Gastroesophageal sphincter (tissue), 4 donors: ENCODE results near the gene UBE2M. TPM values are rescaled to one million over a fixed set of nuclear protein-coding genes. Genes with fewer than 3 reads are reported as not detected.
A peak's percentile ranks its signal among the peaks of the same experiment; 100 is the strongest.

Experiments
- ATAC-seq: fragments of 150-250 bp; one replicate; pipeline ENCODE4 v1.9.1; 2016; ENCODE audit warnings: mild to moderate bottlenecking, moderate library complexity
- H3K27ac ChIP-seq, 4 donors: fragments of 200-600 bp; sonication (generic) in 3 of 4; 1 replicate in 3 of 4; 2 replicates in 1 of 4; pipeline ENCODE4 v1.5.1; 2016 to 2019
- H3K27me3 ChIP-seq: fragments of 200-600 bp; sonication (generic); one replicate; pipeline ENCODE4 v1.5.1; 2019
- H3K36me3 ChIP-seq, 2 donors: fragments of 200-600 bp; sonication (generic); one replicate each; pipeline ENCODE4 v1.5.1; 2019; ENCODE audit warnings: control low read depth in 1 of 2
- H3K4me1 ChIP-seq, 3 donors: fragments of 200-600 bp; sonication (generic); 1 replicate in 2 of 3; 2 replicates in 1 of 3; pipeline ENCODE4 v1.5.1; 2016 to 2019; ENCODE audit warnings: control low read depth in 2 of 3
- H3K4me3 ChIP-seq, 2 donors: fragments of 200-600 bp; sonication (generic); one replicate each; pipeline ENCODE4 v1.5.1; 2019; ENCODE audit warnings: mild to moderate bottlenecking in 1 of 2, moderate library complexity in 1 of 2
- H3K9me3 ChIP-seq, 3 donors: fragments of 200-600 bp; sonication (generic); one replicate each; pipeline ENCODE4 v1.5.1; 2017 to 2019; ENCODE audit warnings: control low read depth in 2 of 3
- EP300 ChIP-seq: sonication (generic); formaldehyde crosslinking; IDR thresholded peaks from one replicate; pipeline ENCODE4 v1.6.1; 2017; ENCODE audit warnings: antibody characterized with exemption, mild to moderate bottlenecking
- POLR2A ChIP-seq, 2 donors: fragments of 450-650 bp; IDR thresholded peaks; one replicate each; pipeline ENCODE4 v1.6.1; 2017; ENCODE audit warnings: antibody characterized with exemption in 2 of 2, mild to moderate bottlenecking in 2 of 2, moderate library complexity in 1 of 2
- POLR2AphosphoS5 ChIP-seq: sonication (generic); formaldehyde crosslinking; IDR thresholded peaks from one replicate; pipeline ENCODE4 v1.6.1; 2017; ENCODE audit warnings: antibody characterized with exemption
- WGBS, 2 donors: methylation state at CpG; one replicate each; pipeline ENCODE4 v1.1.5; 2018; ENCODE audit warnings: low coverage in 1 of 2; 5-methylcytosine and 5-hydroxymethylcytosine counted together
- total RNA-seq, 4 donors: library from RNA; depleted of rRNA; stranded (reverse); fragments of >200 nt; gene quantifications; one replicate each; pipeline ENCODE4 v1.1.0, GENCODE V29; 2016
- TF ChIP-seq, protein P1 (sequence below), 4 experiments: fragments of 200-600 bp in 2 of 4; fragments of 450-650 bp in 2 of 4; sonication (generic) in 1 of 4; IDR thresholded peaks; one replicate each; pipeline ENCODE4 v1.5.1; 2017 to 2019; ENCODE audit warnings: antibody characterized with exemption in 4 of 4, mild to moderate bottlenecking in 2 of 4, moderate library complexity in 2 of 4

Gene UBE2M
- total RNA-seq, 4 donors from 2014 or later: 28.1 to 43.6 (median 37.8) TPM

DNA sequence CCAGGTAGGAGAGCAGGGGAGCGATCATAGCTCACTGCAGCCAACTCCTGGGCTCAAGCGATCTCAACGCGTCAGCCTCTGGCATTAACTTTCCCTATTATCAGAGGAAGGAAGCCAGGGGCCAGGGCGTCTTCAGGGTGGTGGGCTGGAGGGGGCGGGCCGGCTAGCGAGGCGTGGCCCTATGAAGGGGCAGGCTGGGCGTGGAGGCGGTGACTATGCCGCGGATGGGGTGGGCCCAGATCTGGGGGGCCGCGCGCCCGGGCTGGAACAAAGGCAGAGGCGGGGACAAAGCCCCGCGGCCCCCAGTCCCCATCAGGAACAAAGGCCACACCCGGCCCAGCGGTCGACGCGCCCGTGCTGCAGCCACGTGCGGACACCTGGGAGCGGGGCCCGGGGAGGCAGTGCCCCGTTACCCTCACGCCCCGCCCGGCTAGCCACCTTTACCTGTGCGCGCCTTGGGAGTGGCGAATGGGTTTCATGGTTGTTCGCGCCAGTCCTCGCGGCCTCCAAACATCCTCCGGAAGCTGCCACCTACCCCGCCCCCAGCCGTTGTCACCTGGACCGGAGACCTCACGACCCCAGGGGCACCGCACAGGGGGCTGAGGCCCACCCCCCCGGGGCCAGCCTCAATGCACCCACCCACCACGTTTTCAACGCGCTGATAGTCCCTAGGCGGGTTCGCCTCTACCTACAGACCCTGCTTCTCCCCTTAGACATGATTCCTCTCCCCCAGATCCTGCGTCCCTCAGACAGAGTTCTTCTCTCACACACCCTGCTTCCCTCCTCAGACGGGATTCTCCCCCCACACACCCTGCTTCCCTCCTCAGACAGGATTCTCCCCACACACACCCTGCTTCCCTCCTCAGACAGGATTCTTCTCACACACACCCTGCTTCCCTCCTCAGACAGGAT lies 19.9 kb downstream of the UBE2M start:
- Histone ChIP-seq H3K27ac (peak overlapping the region in 1 of 4 donors; percentile 37), H3K36me3 (no peaks in the 10 kb centered on the region), H3K27me3 (peaks cover 44% of the 10 kb centered on the region), H3K4me1 (peaks cover 0 to 15% (median 5%) of the 10 kb centered on the region in 3 donors), H3K4me3 (peak overlapping the region in 1 of 2 donors; percentile 40), H3K9me3 (no peaks in the 10 kb centered on the region)
- peak; percentile 31 for ATAC-seq
- no peak for TF ChIP-seq POLR2AphosphoS5
- whole genome bisulfite sequencing, 2 donors: 0 to 10% methylated on average over 1 to 7 of the region's 55 CpGs

DNA sequence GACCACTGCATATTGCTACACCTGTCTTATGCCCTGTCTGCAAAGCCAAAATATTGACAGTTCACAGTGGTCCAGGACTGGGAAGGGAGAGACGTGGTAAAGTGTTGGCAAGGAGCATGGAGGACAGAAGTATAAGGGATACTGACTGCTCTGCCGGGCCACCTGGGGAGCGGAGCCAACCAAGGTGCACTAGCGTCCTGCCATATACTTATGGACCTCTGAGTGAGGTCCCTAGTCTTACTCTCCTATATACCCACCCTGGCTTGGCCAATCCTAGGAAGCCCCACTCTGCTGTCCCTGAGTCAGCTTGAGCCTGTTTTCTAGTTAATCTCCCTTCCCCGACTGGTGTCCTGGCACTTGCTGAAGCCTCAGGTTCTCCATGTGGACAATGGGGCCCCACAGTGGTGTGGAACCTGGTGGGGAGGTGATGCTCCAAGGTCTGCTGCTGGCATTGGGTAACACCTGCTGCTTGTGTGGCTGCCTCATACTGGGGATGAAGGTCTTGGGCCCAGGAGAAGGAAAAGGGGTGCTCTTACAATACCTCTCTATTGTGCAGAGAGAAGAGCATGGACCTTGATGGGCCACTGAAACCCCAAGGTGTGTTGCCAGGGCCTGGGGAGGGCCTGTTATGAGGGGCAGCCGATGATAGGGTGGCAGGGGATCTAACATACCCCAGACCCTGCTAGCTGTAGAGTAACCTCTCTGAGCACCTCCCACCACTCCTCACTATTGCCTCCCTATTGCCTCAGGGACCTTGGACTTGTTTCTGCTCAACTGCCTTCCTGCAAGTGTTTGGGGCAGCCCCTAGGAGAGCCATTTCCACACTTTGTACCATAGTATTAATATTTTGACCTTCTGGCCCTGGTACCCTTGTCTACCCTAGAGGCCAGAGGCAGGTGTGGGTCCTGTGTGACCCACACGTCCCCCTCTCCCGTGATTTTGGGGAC lies 21.3 kb downstream of the UBE2M start:
- TF ChIP-seq POLR2AphosphoS5 (no peak), EP300 (no peak), POLR2A (IDR thresholded peaks at IDR 0.05) (no peak)
- TF ChIP-seq, protein P1, sequence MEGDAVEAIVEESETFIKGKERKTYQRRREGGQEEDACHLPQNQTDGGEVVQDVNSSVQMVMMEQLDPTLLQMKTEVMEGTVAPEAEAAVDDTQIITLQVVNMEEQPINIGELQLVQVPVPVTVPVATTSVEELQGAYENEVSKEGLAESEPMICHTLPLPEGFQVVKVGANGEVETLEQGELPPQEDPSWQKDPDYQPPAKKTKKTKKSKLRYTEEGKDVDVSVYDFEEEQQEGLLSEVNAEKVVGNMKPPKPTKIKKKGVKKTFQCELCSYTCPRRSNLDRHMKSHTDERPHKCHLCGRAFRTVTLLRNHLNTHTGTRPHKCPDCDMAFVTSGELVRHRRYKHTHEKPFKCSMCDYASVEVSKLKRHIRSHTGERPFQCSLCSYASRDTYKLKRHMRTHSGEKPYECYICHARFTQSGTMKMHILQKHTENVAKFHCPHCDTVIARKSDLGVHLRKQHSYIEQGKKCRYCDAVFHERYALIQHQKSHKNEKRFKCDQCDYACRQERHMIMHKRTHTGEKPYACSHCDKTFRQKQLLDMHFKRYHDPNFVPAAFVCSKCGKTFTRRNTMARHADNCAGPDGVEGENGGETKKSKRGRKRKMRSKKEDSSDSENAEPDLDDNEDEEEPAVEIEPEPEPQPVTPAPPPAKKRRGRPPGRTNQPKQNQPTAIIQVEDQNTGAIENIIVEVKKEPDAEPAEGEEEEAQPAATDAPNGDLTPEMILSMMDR (IDR thresholded peaks at IDR 0.05): no peak
- H3K27me3 ChIP-seq: peaks cover 48% of the 10 kb centered on the region
- no peak overlapping the region for H3K4me3 ChIP-seq
- H3K4me1 ChIP-seq: peaks cover 0 to 9% (median 5%) of the 10 kb centered on the region in 3 donors
- no peak overlapping the region for H3K27ac ChIP-seq
- ATAC-seq: no peak
- WGBS, 2 donors: 50 to 88% methylated on average over 1 to 7 of the region's 8 CpGs
- H3K36me3 ChIP-seq: no peaks in the 10 kb centered on the region
- no peaks in the 10 kb centered on the region for H3K9me3 ChIP-seq

DNA sequence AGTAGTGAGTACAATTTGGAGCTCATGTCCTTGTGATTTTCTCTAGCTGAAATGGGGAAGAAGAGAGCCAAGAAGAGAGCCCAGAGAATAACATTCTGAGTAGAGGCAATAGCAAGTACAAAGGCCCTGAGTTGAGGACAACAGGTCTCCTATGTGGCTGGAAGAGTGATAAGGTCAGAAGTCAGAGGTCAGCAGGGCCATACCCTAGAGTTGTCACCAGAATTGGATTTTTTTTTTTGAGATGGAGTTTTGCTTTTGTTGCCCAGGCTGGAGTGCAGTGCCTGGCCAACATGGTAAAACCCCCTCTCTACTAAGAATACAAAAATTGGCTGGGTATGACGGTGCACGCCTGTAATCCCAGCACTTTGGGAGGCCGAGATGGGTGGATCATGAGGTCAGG lies 22.6 kb downstream of the UBE2M start:
- no peaks in the 10 kb centered on the region for H3K36me3 ChIP-seq
- TF ChIP-seq POLR2AphosphoS5 (no peak), POLR2A (IDR thresholded peaks at IDR 0.05) (no peak), EP300 (no peak)
- TF ChIP-seq, protein P1 (IDR thresholded peaks at IDR 0.05): no peak
- H3K27me3 ChIP-seq: peaks cover 56% of the 10 kb centered on the region
- WGBS, 2 donors: 88% methylated on average over 3 of the region's 3 CpGs; no CpG with 5 or more reads in 1 of the 2 donors
- H3K4me1 ChIP-seq: peaks cover 0 to 9% (median 5%) of the 10 kb centered on the region in 3 donors
- H3K27ac ChIP-seq: no peak overlapping the region
- ATAC-seq: no peak
- no peak overlapping the region for H3K4me3 ChIP-seq
- no peaks in the 10 kb centered on the region for H3K9me3 ChIP-seq

DNA sequence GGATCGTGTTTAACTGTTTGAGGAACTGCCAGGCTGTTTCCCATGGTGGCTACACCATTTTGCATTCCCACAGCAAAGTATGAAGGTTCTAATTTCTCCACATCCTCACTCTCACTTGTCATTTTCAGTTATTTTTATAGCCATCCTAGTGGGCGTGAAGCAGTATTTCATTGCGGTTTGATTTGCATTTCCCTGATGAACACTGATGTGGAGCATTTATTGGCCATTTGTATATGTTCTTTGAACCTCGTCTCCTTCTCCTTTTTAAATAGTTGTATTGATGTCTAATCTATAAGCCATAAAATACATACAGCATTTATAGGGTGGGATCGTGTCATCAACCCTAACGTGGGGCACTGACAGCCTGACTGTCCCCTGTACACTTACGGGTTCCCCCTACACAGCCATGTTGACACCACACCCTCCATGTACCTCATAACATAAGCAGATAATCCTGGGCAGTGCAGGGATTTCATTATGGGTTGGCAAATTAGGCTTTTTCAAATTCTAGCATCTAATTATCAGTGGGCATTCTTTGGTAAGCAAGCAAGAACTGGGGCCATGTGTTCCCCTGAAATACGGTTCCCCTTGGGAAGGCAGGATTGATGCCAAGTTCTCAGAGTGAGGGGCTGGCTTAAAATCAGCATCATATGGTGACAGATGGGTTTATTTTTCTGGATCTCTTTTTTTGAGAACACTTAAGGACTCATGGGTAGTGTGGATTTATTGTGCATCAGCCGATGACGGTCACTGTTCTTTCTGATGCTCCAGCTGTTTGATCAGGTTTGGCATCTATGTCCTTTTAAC lies 27.2 kb downstream of the UBE2M start:
- Histone ChIP-seq H3K4me3 (no peak overlapping the region), H3K27ac (no peak overlapping the region), H3K4me1 (no peaks in the 10 kb centered on the region), H3K36me3 (no peaks in the 10 kb centered on the region), H3K27me3 (peaks cover 29% of the 10 kb centered on the region), H3K9me3 (no peaks in the 10 kb centered on the region)
- WGBS, 2 donors: 66 to 67% methylated on average over 9 to 10 of the region's 10 CpGs
- TF ChIP-seq POLR2A (IDR thresholded peaks at IDR 0.05) (no peak), EP300 (no peak), POLR2AphosphoS5 (no peak)
- TF ChIP-seq, protein P1 (IDR thresholded peaks at IDR 0.05): no peak
- no peak for ATAC-seq
